Breast epithelium (tissue), 3 donors: ENCODE results near the gene HOXC10.

Experiments
- POLR2A ChIP-seq: fragments of 450-650 bp; IDR thresholded peaks from one replicate; pipeline ENCODE4 v1.6.1; 2016; ENCODE audit warnings: antibody characterized with exemption, mild to moderate bottlenecking, moderate library complexity
- POLR2AphosphoS5 ChIP-seq, 3 donors: sonication (generic); formaldehyde crosslinking; IDR thresholded peaks; one replicate each; pipeline ENCODE4 v1.6.1; 2017; ENCODE audit warnings: antibody characterized with exemption in 3 of 3
- TF ChIP-seq, protein P1 (sequence below), 3 donors: fragments of 450-650 bp; IDR thresholded peaks; one replicate each; pipeline ENCODE4 v1.5.1; 2016 to 2017; ENCODE audit warnings: antibody characterized with exemption in 3 of 3, mild to moderate bottlenecking in 3 of 3, moderate library complexity in 3 of 3

DNA sequence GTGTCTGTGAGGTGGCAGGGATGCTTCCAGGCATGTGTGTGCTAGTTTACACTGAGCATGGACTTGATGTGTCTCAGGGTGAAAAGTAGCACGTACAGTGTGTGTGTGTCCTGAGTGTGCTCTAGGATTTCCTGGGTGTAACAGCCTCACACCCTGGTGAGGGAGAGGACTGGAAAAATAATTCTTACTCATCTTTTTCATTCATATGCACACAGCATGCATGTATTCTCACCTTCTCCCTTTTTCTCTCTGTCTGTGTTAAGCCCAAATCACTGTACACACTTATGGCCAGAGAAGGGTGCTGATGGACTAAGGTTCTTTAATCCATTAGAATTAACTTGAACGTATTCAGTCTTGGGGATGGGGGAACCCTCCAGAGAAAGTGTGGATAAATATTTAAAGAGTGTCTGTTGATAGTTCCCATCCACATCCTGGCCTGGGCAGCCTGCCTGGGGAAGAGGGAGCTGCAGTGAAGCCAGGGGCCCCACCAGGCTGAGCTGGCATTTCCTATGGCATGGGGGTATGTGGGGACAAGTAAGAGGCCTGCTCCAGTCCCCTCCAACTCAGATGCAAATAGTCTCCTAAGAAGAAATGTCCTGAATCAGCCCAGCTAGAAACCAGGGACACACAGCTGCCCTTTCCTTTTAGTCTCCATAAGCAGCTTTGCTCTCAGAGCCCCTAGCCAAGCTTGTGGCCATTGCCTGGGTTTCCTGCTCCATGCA, 22.8 kb downstream of the HOXC10 start:
- TF ChIP-seq, protein P1, sequence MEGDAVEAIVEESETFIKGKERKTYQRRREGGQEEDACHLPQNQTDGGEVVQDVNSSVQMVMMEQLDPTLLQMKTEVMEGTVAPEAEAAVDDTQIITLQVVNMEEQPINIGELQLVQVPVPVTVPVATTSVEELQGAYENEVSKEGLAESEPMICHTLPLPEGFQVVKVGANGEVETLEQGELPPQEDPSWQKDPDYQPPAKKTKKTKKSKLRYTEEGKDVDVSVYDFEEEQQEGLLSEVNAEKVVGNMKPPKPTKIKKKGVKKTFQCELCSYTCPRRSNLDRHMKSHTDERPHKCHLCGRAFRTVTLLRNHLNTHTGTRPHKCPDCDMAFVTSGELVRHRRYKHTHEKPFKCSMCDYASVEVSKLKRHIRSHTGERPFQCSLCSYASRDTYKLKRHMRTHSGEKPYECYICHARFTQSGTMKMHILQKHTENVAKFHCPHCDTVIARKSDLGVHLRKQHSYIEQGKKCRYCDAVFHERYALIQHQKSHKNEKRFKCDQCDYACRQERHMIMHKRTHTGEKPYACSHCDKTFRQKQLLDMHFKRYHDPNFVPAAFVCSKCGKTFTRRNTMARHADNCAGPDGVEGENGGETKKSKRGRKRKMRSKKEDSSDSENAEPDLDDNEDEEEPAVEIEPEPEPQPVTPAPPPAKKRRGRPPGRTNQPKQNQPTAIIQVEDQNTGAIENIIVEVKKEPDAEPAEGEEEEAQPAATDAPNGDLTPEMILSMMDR (IDR thresholded peaks at IDR 0.05) = no peak
- TF ChIP-seq POLR2AphosphoS5 (IDR thresholded peaks at IDR 0.05) = no peak
- no peak for TF ChIP-seq POLR2A
